ENCODE measurements around the gene CACNB2.

GRCh38 chr10:18221123-18221522 lies 80.9 kb downstream of the CACNB2 start:
- TF ChIP-seq CTCF (IDR thresholded peaks at IDR 0.05; ENCODE audit: poor library complexity) (no peak), EZH2 (IDR thresholded peaks at IDR 0.05; ENCODE audit: borderline replicate concordance) (no peak), EZH2phosphoT487 (IDR thresholded peaks at IDR 0.05; ENCODE audit: low read depth, severe bottlenecking, unreplicated experiment) (no peak)

Measured in hepatocyte (in vitro differentiated cells).